NCI-H2107 (cell line): ENCODE data around the gene IGSF11.
"Not testable (repeated sequence)": the region's sequence is repeated elsewhere in the genome, so short reads cannot be mapped to it uniquely, and the experiment has no call there.

Source experiments
- DNase-seq: peaks from one replicate; lab custom pipeline; 2025; lab: John Stamatoyannopoulos, UW

IGSF11 gene

DNA sequence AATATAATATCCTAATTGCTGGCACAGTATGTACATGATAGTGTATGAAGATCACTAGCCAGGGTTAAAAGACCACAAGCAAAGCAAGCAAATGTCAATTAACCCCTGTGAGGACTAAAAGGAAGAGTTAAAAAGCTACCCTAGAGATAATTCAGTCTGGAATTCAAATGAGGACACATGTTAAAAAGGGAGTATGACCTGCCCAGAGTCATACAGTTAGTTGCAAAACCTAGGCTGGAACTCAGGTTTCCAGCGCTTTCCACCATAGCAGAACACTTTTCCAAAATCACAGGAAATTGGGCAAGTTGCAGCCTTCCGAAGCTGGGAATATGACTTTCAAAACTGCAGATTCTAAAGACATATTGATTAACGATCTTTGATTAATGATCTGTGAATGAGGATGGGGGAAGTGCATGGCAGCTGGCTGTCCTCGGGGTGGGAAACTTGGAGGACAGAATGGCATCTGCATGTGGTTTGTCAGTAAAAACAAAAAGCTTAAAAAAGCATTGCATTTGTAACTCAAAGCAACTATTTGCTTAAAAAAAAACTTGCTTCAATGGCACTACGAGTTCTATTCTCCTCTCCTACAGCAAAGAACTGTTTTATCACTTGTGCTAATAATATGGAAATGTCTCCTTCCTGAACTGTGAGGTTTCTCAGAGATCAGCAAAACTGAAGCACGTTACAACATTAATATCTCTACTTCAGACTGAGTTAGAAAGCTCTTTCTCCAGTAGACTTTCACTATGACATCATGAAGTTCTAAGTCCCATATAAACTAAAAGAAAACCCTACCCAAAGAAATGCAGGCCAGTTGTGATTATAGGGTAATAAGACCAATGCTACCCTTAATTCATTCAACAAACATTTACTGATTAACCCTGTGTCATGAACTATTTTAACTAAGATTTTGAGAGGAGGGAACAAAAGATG is 46.2 kb downstream of the IGSF11 start:
- no peak for DNase-seq

DNA sequence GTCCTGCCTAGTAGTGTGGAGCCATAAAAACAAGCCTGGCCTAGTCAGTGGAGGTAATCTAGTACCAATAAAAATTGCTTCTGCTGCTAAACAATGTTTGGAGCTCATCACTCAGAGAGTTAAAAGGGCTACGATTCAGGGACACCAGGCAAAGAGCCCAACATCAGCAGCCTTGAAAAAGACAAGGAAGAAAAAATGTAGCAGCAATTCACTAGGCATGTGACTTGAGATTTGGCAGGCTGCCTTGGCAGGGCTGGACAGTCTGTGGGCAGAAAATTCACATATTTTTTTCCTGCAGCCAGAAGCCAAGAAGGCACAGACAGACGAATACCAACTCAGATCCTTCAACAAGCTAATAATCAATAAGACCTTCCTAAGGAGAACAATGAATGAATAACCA is 47.2 kb downstream of the IGSF11 start:
- DNase-seq: no peak

DNA sequence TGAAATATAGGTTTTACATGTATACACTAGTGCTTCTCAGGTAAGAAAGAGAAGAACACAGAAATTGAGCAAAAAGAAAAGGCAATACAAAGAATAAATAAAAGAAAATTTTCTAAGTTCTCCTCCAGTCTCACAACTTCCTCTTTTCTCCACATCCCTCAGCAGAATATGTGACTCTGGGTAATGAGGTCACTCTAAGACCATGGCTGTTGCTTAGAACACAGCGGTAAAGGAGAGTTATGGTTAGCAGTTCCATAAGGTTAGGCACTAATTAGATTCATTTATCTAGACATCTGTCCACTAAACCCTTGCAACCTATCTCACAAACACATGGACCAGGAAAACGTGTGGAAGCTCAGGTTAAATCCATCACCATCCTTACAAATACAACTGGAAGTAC is 47.9 kb downstream of the IGSF11 start:
- no peak for DNase-seq

DNA sequence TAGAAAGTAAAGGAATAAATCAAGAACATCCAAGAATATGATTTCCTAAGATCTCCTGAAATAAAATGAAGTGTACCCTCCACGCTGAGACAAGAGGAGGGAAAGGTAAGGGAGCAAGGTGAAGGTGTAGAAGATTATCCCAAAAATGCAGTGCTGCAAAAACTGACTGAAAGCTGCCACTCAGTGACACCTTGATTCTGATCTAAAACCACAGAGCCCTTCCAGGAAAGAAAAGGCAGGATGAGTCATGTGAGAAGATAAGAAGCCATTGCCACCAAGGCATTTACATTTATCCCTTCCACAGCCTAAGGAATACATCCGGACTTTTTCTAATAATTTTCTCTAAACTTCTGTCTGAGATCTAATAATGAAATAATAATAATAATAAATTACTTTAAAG is 49.9 kb downstream of the IGSF11 start:
- no peak for DNase-seq

DNA sequence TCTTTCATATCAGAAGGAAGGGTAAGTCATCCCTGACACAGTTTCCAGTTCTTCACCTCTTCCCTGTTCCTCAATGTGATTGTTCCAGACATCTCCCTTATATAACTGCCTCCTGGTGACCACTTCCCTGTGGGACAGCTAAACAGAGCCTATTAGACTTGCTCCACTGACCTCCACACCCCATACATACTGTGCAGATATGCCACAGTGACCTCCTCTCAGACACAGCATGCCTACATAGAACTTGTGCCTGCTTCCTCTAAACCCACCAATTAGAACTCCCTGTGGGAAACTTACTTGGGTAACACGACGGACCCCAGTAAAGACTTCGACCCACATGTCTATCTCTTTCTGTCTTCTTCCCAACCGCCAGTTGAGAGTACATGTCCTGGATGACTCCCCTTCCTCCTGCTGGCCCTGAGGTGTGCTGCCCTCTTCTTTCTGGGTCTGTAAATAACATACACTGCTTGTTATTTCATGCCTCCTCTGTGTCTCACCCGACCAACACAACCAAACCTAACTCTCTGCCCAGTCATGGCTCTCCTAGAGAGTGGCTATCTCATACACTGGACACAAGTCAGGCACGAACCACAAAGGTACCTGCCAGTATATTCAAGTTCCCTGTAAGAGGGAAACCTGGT is 53.0 kb downstream of the IGSF11 start:
- DNase-seq: no peak

DNA sequence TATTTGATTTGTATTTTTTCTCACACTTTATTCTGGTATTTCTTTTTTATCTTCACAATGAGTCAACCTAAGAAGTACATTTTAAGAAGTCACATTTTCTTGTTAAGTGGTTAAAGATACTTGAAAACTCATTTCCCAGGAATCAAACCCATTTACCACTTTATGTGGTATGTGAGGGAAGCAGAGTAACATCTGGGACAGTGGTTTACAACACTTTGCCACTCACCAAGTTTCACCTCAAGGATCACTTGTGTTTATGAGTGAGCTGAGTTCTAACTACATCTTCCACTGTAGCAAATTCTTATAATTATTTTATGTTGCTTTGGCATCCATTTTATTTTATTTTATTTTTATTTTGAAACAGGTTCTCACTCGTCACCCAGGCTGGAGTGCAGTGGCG is 53.8 kb downstream of the IGSF11 start:
- DNase-seq: no peak

DNA sequence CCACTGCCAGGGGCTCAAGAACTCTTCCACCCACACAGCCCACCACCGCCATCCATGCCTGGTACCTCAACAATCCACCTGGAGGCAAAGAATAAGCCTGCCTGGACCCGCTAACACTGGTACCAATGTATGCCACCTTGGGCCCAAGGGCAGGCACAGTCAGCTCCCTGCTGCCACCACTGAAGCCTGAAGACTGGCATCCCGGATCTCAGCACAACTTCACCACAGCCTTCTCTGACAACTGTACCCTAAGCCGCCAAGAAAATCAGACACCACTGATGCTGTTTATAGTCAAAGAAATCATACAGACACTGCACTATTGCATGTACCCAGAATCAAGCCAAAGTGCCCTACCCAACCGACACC is 56.3 kb downstream of the IGSF11 start:
- no peak for DNase-seq

DNA sequence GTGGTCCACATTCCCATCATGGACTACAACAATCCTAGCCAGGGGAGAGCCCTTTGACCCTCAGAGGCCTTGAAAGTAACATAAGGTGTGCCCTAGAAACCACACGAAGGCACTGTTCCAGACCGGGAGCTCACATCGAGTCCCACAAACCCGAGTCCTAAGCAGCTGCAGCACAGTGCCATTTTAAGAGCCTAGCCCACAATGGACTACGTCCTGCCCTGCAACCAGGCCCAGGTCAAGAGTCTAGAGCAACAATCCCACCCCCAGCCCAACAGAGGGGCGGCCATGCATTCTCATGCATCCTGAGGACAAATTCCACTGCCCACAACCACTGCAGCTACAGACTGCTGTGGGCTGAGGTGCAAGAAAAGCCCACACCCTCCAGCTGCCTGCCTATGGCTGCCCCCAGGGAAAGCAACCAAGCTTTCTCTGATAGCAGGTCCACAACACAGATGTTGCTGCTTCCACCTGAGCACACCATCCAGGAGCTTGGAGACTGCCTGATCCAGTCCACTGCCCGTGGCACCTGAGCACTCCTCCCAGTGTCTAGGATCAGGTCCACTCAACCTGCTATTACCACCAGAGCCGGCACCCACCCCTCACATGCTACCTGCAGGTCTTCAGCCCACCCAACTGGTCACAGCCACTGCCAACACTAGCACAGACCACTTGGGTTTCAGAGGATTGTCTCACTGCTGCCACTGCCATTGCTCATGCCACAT is 56.8 kb downstream of the IGSF11 start:
- no peak for DNase-seq

DNA sequence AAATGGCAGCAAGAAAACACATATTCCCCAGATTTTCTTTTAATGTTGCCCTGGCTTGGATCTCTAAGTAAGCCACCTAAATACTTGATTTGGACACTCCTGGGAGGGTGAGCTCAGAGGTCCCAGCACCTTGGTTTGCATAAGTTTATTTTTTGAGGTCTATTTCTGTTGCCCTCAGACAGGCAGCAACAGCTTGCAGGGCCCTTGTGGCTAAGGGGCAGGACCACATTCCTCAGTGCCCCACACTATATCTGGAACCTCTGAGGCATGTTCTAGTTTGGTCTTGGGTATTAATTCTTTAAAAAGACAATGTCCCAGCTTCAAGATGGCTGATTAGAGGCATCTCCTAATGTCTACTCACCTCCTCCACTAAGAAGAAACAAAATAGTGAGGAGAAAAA is 57.5 kb downstream of the IGSF11 start:
- no peak for DNase-seq

DNA sequence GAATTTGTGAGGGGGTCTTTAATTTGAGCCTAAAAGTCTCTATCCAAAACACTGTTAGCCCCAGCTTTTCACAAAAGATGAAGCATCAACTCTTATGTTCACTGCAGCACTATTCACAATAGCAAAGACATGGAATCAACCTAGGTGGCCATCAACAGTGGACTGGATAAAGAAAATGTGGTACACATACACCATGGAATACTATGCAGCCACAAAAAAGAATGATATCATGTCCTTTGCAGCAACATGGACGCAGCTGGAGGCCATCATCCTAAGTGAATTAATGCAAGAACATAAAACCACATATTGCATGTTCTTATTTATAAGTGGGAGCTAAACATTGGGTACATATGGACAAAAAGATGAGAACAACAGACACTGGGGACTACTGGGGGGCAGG is 59.2 kb downstream of the IGSF11 start:
- not testable (repeated sequence) for DNase-seq

DNA sequence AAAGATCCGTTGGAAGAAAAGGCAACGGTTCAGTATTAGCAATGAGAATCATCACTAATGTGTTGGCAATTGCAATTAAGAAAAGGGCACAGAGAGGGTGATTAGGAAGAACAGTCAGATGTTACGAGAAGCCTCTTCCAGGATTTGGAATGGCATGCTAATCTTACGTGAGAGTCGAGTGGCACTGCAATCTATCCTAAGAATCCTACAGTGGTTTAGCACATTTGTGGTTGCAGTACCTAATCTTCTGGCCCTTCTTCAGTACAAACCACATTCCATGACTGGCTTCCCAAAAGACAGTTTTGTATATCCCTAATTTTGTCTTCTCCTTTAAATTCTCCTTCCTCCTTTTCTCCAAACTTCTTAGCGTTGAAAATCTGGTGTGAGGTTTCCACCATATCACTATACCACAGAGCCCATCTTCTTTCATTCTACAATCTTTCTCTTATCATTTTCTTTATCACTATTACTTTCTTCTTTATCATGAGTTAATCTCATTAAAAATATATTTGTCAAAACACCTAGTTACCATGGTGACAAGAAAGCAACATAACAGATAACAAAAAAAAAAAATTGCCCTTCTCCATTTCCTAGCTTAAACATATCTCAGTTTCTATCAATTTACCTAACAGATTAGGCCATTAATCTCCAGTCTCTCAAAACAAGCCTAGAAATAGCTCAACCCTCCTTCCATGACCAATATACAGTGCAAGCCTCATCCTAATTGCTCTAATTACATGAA is 60.1 kb downstream of the IGSF11 start:
- DNase-seq: no peak

DNA sequence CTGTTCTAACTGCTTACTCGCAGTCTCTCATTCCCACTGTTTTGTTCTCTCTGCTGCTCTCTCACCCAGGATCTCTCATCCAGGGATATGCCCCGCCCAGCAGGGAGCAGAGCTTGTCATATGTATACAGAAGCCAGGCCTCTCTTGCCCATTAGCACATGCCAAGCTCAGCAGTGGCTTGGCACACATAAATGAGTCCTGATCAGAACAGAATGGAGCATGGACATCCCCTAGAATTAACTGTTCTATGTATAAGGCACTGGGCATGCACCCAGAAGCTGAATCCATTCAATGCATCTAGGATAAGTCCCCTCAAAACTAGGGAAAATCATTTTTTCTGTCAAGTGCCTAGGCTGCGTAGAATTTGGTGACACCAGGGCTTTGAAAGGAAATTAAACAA is 61.6 kb downstream of the IGSF11 start:
- DNase-seq: no peak

DNA sequence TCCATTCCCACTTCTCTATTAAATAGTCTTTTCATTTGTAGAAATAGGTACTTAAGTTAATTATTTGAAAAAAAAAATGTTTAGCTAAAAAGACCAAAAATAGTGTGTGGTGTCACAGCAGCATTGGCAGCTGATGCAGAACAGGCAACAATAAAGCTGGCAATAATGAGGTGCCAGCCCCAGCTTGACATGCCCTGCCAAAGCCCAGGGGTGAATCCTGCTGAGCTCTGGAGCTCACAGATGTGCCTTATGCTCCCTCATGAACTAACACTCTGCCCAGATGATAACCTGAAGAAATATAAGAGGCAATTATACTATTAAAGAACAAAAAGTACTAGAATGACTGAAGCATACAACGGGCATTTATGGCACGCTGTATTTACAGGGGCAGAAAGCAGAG is 63.8 kb downstream of the IGSF11 start:
- no peak for DNase-seq

DNA sequence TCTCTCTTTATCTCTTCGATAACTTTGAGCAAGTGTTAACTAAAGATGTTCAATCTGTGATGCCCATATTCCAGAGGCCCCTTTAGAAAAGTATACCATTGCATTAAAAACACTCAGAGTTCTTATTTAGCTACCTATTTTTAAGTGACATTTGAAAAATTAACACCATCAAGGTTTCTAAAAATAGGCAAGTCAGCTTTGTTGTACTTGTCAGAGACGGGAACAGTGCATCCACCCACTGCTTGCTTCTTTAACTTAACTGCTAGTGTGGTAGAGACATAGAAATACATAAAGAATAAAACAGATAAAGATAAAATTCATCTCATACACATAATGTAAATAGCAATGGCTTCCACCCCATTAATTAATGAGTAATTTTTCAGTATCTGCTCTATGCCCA is 66.0 kb downstream of the IGSF11 start:
- DNase-seq: no peak

DNA sequence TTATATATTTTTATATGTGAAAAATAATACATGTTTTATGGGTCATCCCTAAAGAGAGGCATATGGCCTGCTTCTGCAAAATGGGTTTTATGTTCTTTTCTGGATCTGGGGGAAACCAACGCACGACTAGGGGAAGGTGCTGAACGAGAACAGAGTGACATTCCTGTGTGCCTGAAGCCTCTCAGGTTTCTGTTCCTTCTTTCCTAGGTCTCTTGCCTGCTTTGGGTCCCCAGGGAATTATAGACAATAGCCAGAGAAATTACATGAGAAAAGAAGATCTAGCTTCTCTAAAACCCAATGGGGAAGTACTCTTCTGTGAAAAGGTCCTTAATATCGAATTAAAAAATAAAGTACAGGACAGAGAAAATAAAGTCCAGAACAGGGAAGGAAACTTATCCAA is 66.5 kb downstream of the IGSF11 start:
- DNase-seq: no peak

DNA sequence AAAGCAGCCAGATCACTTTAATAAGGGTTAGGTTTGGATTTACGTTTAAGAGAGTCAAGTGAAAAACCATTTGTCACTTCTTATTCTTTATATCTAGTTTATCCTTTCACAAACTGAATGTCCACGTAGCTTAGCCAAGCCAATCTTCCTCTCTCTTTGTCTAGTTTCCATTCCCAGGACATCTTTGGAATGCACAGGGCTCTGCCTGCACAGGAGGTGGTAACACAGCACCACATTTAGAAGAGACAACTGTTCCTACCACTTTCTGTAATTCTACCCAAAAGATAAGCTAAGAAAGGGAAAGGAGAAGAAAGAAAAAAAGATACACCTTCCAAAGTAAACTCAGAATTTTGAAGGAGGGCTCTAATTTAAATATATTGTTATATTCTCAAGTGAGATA is 67.9 kb downstream of the IGSF11 start:
- DNase-seq: no peak

DNA sequence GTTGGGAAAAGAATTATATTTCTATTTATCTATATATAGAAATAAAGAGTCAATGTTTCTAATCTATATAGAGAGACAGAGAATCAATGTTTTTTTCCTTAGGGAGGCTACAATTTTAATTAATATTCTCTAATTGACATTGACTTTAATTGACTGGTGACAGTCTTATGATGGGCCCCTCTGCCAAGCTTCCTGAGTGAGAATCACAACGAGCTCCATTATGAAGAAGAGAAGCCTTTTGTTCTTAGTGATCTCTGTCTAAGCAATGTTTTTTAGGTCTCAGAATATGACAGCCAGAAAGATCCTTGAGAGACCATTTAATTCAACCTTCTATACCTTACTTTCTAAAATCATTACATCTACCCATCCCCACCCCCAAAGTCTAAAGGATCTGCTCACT is 70.9 kb downstream of the IGSF11 start:
- DNase-seq: no peak

DNA sequence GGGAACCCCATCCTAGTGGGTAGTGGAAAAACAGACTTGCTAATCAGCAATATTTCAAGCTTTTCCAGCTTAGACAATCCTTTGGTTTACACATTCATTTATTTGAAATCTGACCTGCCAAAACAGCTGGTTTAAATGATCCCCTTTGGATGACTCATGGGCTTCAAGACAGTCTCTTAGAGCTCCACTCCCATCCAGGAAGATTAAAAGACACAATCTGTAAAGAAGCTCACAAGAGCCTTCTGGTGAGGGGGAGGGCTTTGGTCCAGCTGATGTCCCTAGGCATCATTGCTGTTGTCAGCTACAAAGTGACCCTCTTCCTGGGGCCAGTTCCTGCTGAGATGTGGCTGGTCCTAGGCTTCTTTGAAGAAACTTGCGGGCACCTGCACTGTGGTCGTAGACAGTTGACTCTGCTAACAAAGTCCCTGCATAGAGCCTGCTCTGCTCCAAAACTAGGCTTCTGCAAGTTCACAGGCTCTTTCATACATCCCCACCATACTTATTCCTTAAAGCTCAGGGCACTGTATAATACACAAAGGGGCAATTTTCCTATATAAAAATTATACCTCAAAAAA is 73.7 kb downstream of the IGSF11 start:
- no peak for DNase-seq

DNA sequence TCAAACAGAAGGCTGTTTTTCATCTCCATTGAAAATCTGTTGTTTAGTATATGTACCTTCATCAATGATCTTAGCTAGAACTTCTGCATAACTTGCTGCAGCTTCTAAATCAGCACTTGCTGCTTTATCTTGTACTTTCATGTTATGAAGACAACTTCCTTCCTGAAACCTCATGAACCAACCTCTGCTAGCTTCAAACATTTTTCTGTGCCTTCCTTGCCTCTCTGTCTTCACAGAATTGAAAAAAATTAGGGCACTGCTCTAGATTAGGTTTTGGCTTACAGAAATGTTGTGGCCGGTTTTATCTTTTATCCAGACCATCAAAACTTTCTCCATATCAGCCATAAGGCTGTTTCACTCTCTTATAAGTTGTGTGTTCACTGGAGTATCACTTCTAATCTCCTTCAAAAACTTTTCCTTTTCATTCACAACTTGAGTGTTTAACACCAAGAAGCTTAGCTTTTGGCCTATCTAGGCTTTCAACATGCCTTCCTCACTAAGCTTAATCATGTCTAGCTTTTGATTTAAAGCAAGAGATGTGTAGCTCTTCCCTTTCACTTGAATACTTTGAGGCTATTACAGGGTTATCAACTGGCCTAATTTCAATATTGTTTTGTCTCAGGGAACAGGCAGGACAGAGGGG is 78.6 kb downstream of the IGSF11 start:
- no peak for DNase-seq

DNA sequence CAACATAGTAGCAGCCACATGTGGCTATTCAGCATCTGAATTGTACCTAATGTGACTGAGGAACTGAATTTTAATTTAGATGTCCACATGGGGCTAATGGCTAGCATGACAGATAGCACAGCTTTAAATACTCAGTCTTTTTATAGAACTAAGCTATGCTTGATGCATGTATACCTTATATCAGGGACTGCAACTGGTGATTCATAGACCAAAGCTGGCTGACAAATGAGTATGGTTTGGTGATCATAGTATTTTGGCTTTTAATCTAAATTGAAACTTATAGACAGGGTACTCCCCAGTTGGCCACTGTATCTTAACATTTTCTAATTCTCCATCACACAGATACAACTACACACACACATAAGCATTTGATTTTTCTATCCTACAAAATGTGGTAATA is 83.6 kb downstream of the IGSF11 start:
- DNase-seq: no peak

DNA sequence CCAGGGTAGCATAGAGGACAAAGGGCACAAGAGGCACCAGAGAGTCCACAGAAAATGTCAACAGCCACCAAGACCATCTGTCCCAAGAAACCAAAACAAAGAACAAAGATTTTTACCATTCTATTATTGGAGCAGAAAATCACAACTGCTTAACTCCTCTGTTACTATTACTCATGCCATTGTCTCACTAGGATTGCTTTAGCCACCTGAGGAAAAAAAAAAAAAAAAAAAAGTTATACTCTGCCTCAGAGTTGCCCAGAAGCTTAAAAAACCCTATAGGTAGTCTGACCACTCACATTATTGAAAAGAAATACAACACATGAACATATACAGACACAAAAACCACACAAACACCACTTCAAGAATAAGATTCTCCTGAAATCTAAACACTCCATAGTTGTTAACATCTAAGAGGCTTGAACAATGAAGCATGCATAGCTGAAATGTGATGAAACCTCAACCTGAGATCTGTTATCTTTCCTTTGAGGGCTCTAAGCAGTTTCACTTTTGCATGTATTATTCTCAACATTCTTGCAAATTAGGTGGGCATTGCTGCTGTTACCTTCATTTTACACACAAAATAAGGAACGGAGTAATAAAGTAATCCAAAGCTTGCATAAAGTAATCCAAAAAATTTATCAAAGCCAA is 85.4 kb downstream of the IGSF11 start:
- no peak for DNase-seq
